ENCODE data around the gene DAB1. TPM values are rescaled to one million over a fixed set of nuclear protein-coding genes. Genes with fewer than 3 reads are reported as not detected.

DAB1 gene
- polyA plus RNA-seq, 1 donor: 9.1 TPM

GRCh38 chr1:57163325-57163724 lies 260.5 kb downstream of the DAB1 start:
- DNase-seq: no peak

- DNase-seq: no peak
Observed at GRCh38 chr1:57162607-57163261, 261.1 kb downstream of the DAB1 start.

GRCh38 chr1:57160594-57160993 lies 263.3 kb downstream of the DAB1 start:
- no peak for DNase-seq

GRCh38 chr1:57158604-57158998 lies 265.3 kb downstream of the DAB1 start:
- no peak for DNase-seq

GRCh38 chr1:57157818-57158603 lies 265.8 kb downstream of the DAB1 start:
- DNase-seq: no peak

GRCh38 chr1:57156907-57157306 lies 267.0 kb downstream of the DAB1 start:
- DNase-seq: no peak

- no peak for DNase-seq
Observed at GRCh38 chr1:57146100-57146499, 277.8 kb downstream of the DAB1 start.

- DNase-seq: no peak
Observed at GRCh38 chr1:57142999-57143398, 280.9 kb downstream of the DAB1 start.

GRCh38 chr1:57142169-57142568 lies 281.7 kb downstream of the DAB1 start:
- DNase-seq: no peak

GRCh38 chr1:57138432-57139078 lies 285.3 kb downstream of the DAB1 start:
- DNase-seq: no peak

GRCh38 chr1:57137980-57138379 lies 285.9 kb downstream of the DAB1 start:
- no peak for DNase-seq

- no peak for DNase-seq
Observed at GRCh38 chr1:57134803-57135202, 289.1 kb downstream of the DAB1 start.

- DNase-seq: no peak
Observed at GRCh38 chr1:57133686-57134085, 290.2 kb downstream of the DAB1 start.

GRCh38 chr1:57132993-57133622 lies 290.8 kb downstream of the DAB1 start:
- DNase-seq: no peak

GRCh38 chr1:57131701-57132394 lies 292.0 kb downstream of the DAB1 start:
- no peak for DNase-seq

GRCh38 chr1:57131257-57131656 lies 292.6 kb downstream of the DAB1 start:
- no peak for DNase-seq

GRCh38 chr1:57129865-57130264 lies 294.0 kb downstream of the DAB1 start:
- no peak for DNase-seq

GRCh38 chr1:57127976-57128375 lies 295.9 kb downstream of the DAB1 start:
- no peak for DNase-seq

- DNase-seq: no peak
Observed at GRCh38 chr1:57124768-57125446, 299.0 kb downstream of the DAB1 start.

GRCh38 chr1:57124170-57124569 lies 299.7 kb downstream of the DAB1 start:
- DNase-seq: no peak

- no peak for DNase-seq
Observed at GRCh38 chr1:57122031-57122430, 301.8 kb downstream of the DAB1 start.

Measured in left kidney (tissue), 2 donors.